Kidney epithelial cell (primary cell): ENCODE data around the gene OR52I1. TPM values are rescaled to one million over a fixed set of nuclear protein-coding genes. Genes with fewer than 3 reads are reported as not detected.

Source experiments
- DNase-seq: peaks from one replicate; pipeline ENCODE4 v3.0.0-alpha.2; 2010; ENCODE audit warnings: low read depth
- H3K27me3 ChIP-seq: 2 replicates; pipeline ENCODE4 v1.6.0; 2011; ENCODE audit warnings: low read length; ENCODE audit not compliant: control insufficient read depth, insufficient read depth
- H3K36me3 ChIP-seq: 2 replicates; pipeline ENCODE4 v1.5.1; 2011; ENCODE audit warnings: low read length; ENCODE audit not compliant: control insufficient read depth, insufficient read depth
- H3K4me3 ChIP-seq: 2 replicates; pipeline ENCODE4 v1.5.1; 2011; ENCODE audit warnings: low read depth, mild to moderate bottlenecking, control low read depth, low read length
- total RNA-seq: library from RNA; depleted of rRNA; stranded (reverse); fragments of >200 nt; gene quantifications from 2 replicates; pipeline ENCODE4 v1.2.3, GENCODE V29; 2015
- TF ChIP-seq, protein P1 (sequence below): IDR thresholded peaks from 2 replicates; pipeline ENCODE4 v1.5.1; 2011; ENCODE audit warnings: mild to moderate bottlenecking, moderate library complexity, low read length, control low read depth, inconsistent platforms; ENCODE audit not compliant: insufficient read depth, poor library complexity, severe bottlenecking

Gene OR52I1
- total RNA-seq, 1 donor from 2014 or later = not detected

- Histone ChIP-seq H3K4me3 (no peak overlapping the region), H3K36me3 (no peaks in the 10 kb centered on the region), H3K27me3 (no peaks in the 10 kb centered on the region)
- TF ChIP-seq, protein P1, sequence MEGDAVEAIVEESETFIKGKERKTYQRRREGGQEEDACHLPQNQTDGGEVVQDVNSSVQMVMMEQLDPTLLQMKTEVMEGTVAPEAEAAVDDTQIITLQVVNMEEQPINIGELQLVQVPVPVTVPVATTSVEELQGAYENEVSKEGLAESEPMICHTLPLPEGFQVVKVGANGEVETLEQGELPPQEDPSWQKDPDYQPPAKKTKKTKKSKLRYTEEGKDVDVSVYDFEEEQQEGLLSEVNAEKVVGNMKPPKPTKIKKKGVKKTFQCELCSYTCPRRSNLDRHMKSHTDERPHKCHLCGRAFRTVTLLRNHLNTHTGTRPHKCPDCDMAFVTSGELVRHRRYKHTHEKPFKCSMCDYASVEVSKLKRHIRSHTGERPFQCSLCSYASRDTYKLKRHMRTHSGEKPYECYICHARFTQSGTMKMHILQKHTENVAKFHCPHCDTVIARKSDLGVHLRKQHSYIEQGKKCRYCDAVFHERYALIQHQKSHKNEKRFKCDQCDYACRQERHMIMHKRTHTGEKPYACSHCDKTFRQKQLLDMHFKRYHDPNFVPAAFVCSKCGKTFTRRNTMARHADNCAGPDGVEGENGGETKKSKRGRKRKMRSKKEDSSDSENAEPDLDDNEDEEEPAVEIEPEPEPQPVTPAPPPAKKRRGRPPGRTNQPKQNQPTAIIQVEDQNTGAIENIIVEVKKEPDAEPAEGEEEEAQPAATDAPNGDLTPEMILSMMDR = no peak
- DNase-seq = no peak
Observed at GRCh38 chr11:4559527-4560440, 34.1 kb upstream of the OR52I1 start.

DNA sequence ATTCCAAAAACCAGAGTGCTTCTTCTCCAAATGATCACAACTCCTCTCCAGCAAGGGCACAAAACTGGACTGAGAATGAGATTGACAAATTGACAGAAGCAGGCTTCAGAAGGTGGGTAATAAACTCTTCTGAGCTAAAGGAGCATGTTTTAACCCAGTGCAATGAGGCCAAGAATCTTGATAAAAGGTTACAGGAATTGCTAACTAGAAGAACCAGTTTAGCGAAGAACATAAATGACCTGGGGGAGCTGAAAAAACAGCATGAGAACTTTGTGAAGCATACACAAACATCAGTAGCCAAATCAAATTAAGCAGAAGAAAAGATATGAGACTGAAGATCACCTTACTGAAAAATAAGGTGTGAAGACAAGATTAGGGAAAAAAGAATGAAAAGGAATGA lies 33.4 kb upstream of the OR52I1 start:
- no peak for DNase-seq
- no peaks in the 10 kb centered on the region for H3K27me3 ChIP-seq
- H3K4me3 ChIP-seq = no peak overlapping the region
- H3K36me3 ChIP-seq = no peaks in the 10 kb centered on the region
- TF ChIP-seq, protein P1 = no peak

DNA sequence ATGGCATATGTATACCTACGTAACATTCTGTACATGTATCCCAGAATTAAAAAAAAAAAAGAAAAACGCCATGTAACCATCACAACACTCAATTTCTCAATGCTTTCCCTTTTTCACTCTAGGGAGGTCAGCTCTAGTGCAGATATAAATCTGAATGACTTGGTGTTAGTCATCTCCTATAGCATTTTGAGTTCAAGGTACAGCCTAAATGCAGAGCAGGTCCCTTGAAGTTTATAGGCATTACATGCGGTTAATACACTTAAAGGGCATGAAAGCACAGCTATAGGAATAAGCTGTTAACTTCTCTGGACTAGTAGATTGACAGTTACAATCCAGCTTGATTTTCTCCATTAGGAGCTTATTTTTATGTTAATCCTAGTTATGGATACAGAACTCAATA lies 28.5 kb upstream of the OR52I1 start:
- DNase-seq = no peak
- Histone ChIP-seq H3K36me3 (no peaks in the 10 kb centered on the region), H3K4me3 (no peak overlapping the region), H3K27me3 (no peaks in the 10 kb centered on the region)
- TF ChIP-seq, protein P1 = no peak

DNA sequence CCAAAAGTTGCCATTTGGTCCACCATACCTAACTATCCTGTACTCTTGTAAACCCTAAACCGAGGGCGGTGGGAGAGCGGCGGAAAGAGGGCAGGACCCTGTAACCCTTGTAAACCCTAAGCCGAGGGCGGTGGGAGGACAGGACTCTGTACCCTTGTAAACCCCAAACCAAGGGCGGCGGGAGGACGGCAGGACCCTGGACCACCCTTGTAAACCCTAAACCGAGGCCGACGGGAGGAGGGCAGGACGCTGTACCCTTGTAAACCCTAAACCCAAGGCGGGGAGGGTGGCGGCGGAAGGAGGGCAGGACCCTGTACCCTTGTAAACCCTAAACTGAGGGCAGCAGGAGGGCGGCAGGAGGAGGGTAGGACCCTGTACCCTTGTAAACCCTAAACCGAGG lies 24.8 kb upstream of the OR52I1 start:
- Histone ChIP-seq H3K27me3 (no peaks in the 10 kb centered on the region), H3K4me3 (no peak overlapping the region), H3K36me3 (no peaks in the 10 kb centered on the region)
- TF ChIP-seq, protein P1 = no peak
- DNase-seq = no peak

- Histone ChIP-seq H3K27me3 (no peaks in the 10 kb centered on the region), H3K36me3 (no peaks in the 10 kb centered on the region), H3K4me3 (no peak overlapping the region)
- TF ChIP-seq, protein P1 = no peak
- DNase-seq = no peak
Observed at GRCh38 chr11:4576880-4577279, 17.0 kb upstream of the OR52I1 start.
